ENCODE data around the gene PRMT9.

The PRMT9 gene

GRCh38 chr4:147625733-147626132, 58.2 kb downstream of the PRMT9 start:
- H3K27ac ChIP-seq, result no peak overlapping the region
- no peak for DNase-seq (ENCODE audit: low spot score)
- TF ChIP-seq CTCF (IDR thresholded peaks at IDR 0.05), result no peak
- no peak overlapping the region for H3K4me3 ChIP-seq

- DNase-seq (ENCODE audit: low spot score), result no peak
- no peak for TF ChIP-seq CTCF (IDR thresholded peaks at IDR 0.05)
- H3K4me3 ChIP-seq, result no peak overlapping the region
- H3K27ac ChIP-seq, result no peak overlapping the region
Measured at GRCh38 chr4:147620315-147620714, 63.6 kb downstream of the PRMT9 start.

- TF ChIP-seq CTCF (IDR thresholded peaks at IDR 0.05), result no peak
- peak overlapping the region; percentile 61 to 83 for H3K27ac ChIP-seq
- DNase-seq (ENCODE audit: low spot score), result no peak
- peak overlapping the region; percentile 89 for H3K4me3 ChIP-seq
Measured at GRCh38 chr4:147617841-147618691, 65.9 kb downstream of the PRMT9 start.

GRCh38 chr4:147617173-147617840, 66.7 kb downstream of the PRMT9 start, which contains the start of gene TMEM184C:
Gene TMEM184C (plus strand): TSS chr4:147617397. CDS start chr4:147617957, 560 bp downstream.
- H3K4me3 ChIP-seq, result peak within 1 kb of the TSS; percentile 89
- H3K27ac ChIP-seq, result peak within 1 kb of the TSS; percentile 61 to 83
- no peak for TF ChIP-seq CTCF (IDR thresholded peaks at IDR 0.05)
- peak; percentile 98 for DNase-seq (ENCODE audit: low spot score)

GRCh38 chr4:147616849-147617172, 67.2 kb downstream of the PRMT9 start:
- peak overlapping the region; percentile 61 to 83 for H3K27ac ChIP-seq

GRCh38 chr4:147610686-147611085, 73.3 kb downstream of the PRMT9 start:
- DNase-seq (ENCODE audit: low spot score), result no peak
- TF ChIP-seq CTCF (IDR thresholded peaks at IDR 0.05), result no peak
- Histone ChIP-seq H3K4me3 (no peak overlapping the region), H3K27ac (no peak overlapping the region)

More at GRCh38 chr4:147616849-147617172, 67.2 kb downstream of the PRMT9 start:
- no peak for TF ChIP-seq CTCF (IDR thresholded peaks at IDR 0.05)
- DNase-seq (ENCODE audit: low spot score), result no peak
- H3K4me3 ChIP-seq, result peak overlapping the region; percentile 89
